ENCODE results near the gene ERCC6L.

ERCC6L gene

DNA sequence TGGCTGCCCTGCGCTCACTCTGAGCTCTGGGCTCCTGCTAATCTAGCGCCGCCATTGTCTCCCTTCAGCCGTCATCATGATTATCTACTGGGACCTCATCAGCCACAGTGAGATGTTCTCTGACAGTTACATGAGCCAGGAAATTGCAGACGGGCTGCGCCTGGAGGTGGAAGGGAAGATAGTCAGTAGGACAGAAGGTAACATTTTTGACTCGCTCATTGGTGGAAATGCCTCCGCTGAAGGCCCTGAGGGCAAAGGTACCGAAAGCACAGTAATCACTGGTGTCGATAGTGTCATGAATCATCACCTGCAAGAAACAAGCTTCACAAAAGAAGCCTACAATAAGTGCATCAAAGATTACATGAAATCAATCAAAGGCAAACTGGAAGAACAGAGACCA is 79.1 kb downstream of the ERCC6L start:
- no peak for DNase-seq (ENCODE audit: low read depth, low spot score)

DNA sequence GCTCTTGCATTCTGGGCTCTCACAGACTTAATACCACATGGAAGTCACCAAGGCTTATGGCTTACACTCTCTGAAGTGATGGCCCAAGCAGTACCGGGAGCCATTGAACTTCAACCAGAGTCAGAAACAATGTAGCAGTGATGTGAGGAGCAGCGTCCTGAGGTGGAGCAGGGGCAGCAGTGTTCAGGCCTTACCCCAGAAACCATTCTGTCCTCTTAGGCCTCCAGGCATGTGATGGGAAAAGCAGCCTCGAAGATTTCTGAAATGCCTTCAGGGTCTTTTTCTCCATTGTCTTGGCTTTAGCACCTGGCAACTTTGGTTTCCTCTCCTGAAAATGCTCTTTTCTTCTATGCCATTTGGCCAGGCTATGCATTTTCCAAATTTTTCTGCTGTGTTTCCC is 80.1 kb downstream of the ERCC6L start:
- no peak for DNase-seq (ENCODE audit: low read depth, low spot score)
